H1 (cell line): ENCODE measurements around the gene MIR17HG.

Experiments used
- CTCF ChIP-seq, 3 experiments: IDR thresholded peaks; 1 replicate in 2 of 3; 2 replicates in 1 of 3; pipeline versions ENCODE4 v1.5.1 to v1.6.1; 2011; ENCODE audit warnings: low read length in 3 of 3, mild to moderate bottlenecking in 3 of 3, inconsistent platforms in 2 of 3, low read depth in 1 of 3, moderate library complexity in 1 of 3; ENCODE audit not compliant: insufficient read depth in 1 of 3; ENCODE audit errors: control extremely low read depth in 1 of 3
- SP1 ChIP-seq: IDR thresholded peaks from 2 replicates; pipeline ENCODE4 v1.6.1; 2011; ENCODE audit warnings: low read depth, low read length

- TF ChIP-seq SP1 (no peak), CTCF (IDR thresholded peaks at IDR 0.05; ENCODE audit: control extremely low read depth in 1 of 3, insufficient read depth in 1 of 3, low read depth in 1 of 3, low read length in 3 of 3) (no peak)
These were observed 42.7 kb upstream of the MIR17HG start for GRCh38 chr13:91304741-91305140.
